Occipital lobe (tissue), 2 donors: Measurements from ENCODE around the gene CTNNBL1. TPM values are rescaled to one million over a fixed set of nuclear protein-coding genes. Genes with fewer than 3 reads are reported as not detected.

ENCODE experiments used
- DNase-seq: peaks from one replicate; lab custom pipeline; 2025; lab: John Stamatoyannopoulos, UW
- total RNA-seq: library from RNA; depleted of rRNA; stranded (reverse); fragments of >200 nt; gene quantifications from one replicate; pipeline ENCODE4 v1.2.3, GENCODE V29; 2014

CTNNBL1 gene
- total RNA-seq, 1 donor from 2014 or later = 26.5 TPM

- DNase-seq = no peak
These were observed 186.0 kb downstream of the CTNNBL1 start for GRCh38 chr20:37879843-37880242.

- no peak for DNase-seq
These were observed 187.1 kb downstream of the CTNNBL1 start for GRCh38 chr20:37880726-37881591.

- DNase-seq = no peak
These were observed 187.9 kb downstream of the CTNNBL1 start for GRCh38 chr20:37881601-37882343.

GRCh38 chr20:37882961-37883712 is 189.3 kb downstream of the CTNNBL1 start:
- DNase-seq = no peak

- DNase-seq = no peak
These were observed 191.2 kb downstream of the CTNNBL1 start for GRCh38 chr20:37885042-37885441.

GRCh38 chr20:37885593-37886503 is 192.0 kb downstream of the CTNNBL1 start:
- DNase-seq = no peak

GRCh38 chr20:37886851-37887297 is 193.0 kb downstream of the CTNNBL1 start:
- no peak for DNase-seq

- DNase-seq = no peak
These were observed 194.8 kb downstream of the CTNNBL1 start for GRCh38 chr20:37888641-37889040.

- DNase-seq = no peak
These were observed 196.3 kb downstream of the CTNNBL1 start for GRCh38 chr20:37890108-37890507.

- DNase-seq = no peak
These were observed 196.8 kb downstream of the CTNNBL1 start for GRCh38 chr20:37890643-37891042.

GRCh38 chr20:37892001-37892400 is 198.2 kb downstream of the CTNNBL1 start:
- DNase-seq = no peak

- no peak for DNase-seq
These were observed 199.9 kb downstream of the CTNNBL1 start for GRCh38 chr20:37893566-37894241.

GRCh38 chr20:37894454-37894853 is 200.6 kb downstream of the CTNNBL1 start:
- DNase-seq = no peak

- no peak for DNase-seq
These were observed 201.3 kb downstream of the CTNNBL1 start for GRCh38 chr20:37895166-37895565.

GRCh38 chr20:37896932-37897548 is 203.2 kb downstream of the CTNNBL1 start:
- DNase-seq = no peak

- DNase-seq = no peak
These were observed 204.6 kb downstream of the CTNNBL1 start for GRCh38 chr20:37898233-37899104.

GRCh38 chr20:37899105-37900045 is 205.5 kb downstream of the CTNNBL1 start:
- DNase-seq = no peak

- no peak for DNase-seq
These were observed 207.4 kb downstream of the CTNNBL1 start for GRCh38 chr20:37901240-37901639.
